ENCODE measurements around the gene KCNQ1.

Gene KCNQ1

DNA sequence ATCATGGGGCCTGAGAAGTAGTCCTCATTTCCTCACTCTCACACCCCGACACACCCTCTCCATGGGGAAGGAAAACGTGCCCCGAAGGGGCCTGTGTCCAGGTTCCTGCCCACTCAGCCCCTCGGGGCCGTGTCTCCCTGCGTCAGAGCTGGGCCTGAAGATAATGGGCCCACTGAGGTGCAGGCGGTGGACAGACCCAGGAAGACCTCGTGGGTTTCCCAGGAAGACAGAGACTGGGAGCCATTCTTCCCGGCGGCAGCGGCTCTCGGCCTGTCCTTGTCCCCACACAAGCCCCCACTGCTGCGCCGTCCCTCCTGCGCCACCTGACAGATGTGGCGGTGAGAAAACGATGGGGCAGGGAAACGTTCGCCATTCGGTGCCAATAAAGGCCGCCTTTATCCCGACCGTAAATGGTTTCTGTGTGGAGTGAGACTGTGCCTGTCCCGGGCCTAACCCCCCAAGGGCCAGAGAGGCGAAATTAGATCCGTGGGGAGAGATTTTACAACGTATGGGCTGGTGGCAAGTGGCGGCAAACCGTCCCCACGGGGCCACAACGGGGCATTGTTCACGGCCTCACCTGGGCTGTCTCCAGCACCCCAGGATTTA lies 351.8 kb downstream of the KCNQ1 start:
- ATAC-seq (no peak), DNase-seq (no peak)

DNA sequence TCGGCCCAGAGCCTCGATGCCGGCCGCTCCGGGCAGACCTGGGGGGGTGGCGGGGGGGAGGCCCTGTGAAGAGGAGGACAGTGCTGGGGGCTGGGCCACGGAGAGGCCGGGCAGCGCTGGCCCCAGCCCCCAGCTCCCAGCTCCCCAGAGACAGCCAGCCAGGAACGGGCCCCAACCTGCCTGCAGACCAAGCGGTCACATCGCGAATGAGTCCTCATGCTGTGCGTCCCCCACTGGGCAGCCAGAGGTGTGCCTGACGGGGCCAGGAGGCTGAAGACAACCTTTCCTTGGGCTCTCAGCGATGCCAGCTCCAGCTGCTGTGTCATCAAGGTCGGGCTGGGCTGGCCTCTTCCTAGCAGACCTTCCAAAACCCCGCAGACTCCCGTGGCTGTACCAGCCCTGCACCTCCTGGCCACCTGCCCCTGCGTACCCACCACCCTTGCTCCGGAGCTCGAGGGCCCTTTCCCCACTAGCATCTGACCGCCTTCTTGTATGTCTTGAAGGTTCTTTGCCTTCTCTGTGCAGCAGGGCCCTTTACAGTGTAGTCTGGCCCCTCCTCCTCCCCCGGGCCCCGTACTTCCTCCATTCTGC lies 352.4 kb downstream of the KCNQ1 start:
- ATAC-seq: no peak
- no peak for DNase-seq

- DNase-seq: no peak
These were observed 353.0 kb downstream of the KCNQ1 start for GRCh38 chr11:2797741-2798361.

GRCh38 chr11:2798951-2799761 lies 354.3 kb downstream of the KCNQ1 start:
- no peak for DNase-seq
- no peak for ATAC-seq

More at GRCh38 chr11:2797741-2798361, 353.0 kb downstream of the KCNQ1 start:
- no peak for ATAC-seq

GRCh38 chr11:2799881-2800654 lies 355.3 kb downstream of the KCNQ1 start:
- ATAC-seq: no peak
- DNase-seq: no peak

GRCh38 chr11:2800655-2801531 lies 356.1 kb downstream of the KCNQ1 start:
- ATAC-seq: no peak
- DNase-seq: no peak

DNA sequence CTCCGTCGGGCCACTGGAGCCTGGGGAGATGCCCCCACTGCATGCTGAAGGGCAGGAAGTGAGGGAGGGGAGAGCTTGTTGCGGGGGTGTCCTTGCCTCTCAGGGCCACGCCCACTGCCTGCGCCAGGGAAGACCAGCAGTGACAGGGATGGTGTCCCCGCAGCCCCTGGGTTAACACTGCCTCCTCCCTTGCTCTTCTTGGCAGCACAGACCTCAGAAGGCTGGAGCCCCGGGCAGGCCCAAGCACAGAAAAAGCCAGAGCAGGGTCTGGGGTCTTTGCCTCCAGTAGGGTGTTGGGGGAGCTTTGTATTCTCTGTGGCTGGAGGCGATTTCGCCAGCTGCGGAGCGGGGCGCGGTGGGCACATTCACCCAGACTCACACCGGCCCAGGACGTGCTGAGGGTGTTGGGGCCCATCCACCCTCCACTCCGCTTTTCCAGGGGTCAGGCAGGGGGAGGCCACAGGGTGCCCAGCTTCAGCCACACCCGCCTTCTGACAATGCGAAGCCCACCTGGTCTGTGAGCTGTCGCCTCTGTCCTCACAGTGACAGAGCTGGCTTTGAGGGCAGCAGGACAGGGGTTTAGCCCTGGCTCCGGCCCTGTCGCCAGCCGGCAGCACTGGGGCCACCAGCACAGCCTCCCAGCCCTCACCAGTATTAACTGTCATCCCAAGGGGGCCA lies 357.0 kb downstream of the KCNQ1 start:
- ATAC-seq (no peak), DNase-seq (no peak)

DNA sequence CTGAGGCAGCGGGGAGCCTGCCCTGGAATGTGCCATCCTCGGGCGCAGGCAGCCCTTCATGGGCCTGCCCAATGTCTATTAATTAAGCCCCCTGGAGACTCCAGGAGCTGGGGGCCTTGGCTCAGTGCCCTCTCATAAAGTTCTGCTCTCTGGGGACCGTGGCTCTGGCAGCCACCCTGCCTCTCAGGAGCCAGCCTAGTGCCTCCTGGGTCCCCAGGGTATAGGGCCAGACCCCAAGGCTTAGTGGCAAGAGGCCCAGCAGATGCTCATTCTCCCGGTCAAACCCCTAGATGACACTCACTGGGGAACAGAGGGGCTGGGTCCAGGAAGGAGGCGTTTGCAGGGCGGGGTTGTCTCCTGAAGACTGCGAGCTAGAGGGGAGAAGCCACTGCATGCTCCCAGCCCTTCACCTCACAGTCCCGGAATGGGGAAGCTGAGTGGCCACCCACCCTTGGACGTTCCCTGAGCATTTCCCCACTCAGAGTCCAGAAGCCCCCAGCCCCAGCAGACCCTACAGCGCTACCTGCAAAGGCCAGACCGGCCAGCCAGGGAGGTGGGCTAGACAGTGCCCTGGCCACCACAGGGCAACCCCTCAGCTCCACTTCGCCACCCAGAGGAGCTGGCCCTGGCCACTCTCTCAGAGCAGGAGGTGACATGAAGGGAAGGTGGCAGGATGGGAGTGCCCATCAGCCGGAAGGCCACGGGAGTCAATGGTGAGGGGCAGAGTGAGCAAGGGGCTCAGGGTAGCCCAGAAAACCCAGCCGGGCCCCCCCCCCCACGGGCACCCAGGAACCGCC lies 357.8 kb downstream of the KCNQ1 start:
- ATAC-seq (no peak), DNase-seq (no peak)

DNA sequence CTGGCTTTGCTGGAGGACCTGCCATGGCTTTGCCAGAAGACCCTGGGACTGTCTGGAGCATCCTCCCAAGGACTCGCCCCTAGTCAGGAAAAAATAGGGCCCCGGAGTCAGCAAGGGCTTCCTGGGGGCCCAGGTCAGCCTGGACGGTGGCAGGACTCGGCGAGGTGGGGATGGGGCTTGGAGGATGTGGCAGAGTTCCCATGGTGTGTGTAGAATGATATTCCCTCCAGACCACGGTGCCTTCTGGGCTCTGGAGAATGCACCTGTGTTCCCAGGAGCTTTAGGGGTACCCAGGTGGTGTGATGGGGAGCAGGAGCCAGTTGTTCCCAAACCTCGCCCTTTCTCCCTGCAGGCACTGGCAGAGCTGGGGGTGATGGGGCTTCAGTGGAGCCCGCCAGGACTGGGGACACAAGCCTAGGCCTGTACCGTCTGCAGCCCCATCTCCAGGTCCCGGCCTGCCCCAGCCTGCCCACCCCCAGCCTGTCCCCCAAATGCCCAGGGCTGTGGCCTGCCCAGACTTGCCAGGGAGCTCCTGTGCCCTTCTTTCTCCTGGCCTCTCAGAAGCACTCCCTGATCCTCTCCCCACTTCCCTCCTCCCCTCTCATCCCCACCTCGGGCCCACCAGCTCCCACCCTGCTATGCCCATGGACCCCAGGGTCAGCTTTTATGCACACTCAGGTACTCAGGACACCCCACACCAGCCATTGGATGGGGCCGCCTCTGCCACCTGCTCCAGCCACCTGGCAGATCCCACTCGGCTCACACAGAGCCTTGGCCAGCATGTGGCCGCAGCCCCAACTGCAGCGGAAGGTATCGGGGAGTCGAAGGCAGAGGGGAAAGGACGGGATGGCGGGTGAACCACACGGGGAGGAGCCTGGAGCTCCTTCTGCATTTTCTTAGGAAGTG lies 358.6 kb downstream of the KCNQ1 start:
- ATAC-seq (no peak), DNase-seq (no peak)

DNA sequence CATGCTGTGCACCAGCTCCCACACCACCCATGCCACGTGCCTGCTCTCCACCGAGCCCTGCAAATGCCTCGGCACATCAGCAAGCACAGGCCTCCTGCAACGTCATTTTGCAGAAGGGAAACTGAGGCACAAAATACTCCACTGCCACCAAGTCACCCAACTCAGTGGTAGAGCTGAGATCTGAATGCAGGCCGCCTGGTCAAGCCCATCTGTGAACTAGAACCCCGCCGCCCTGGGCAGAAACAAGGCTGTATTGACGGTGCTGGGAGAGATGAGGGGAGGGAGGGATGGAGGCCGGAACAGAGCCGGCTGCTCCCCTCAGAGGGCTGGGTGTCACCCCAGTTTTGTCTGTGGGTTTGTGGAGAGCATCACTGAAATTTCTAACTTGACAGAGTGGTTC lies 359.4 kb downstream of the KCNQ1 start:
- ATAC-seq (no peak), DNase-seq (no peak)

DNA sequence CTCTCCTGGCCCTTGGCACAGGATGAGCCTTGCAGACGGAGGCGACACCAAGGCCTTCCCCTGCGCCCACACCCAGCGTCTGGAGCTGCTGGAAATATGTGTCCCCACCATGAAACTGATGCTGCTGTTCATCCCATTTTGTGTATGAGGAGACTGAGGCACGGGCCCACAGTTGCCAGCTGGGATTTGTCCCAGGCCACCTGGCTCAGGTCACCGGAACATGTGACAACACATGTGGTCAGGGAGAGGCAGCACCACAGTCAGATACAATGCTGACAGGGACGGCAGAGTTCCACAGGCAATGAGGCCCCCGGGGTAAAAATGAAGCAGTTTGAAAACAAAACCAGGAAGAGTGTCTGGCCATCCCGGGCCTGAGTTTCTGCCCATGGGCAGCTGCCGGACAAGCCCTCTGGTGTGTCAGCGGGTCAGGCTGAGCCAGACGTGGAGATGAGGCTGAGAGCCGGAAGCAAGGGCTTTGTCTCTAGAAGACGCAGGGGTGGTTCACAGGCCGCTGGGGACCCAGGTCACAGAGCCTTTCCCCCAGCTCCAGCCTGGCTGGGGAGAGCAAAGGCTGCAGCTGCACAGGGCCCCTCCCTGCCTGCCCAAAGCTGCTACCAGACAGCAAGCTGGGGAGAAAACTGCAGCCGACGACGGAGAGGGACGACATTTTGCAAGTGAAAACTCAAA lies 360.0 kb downstream of the KCNQ1 start:
- ATAC-seq (no peak), DNase-seq (no peak)

DNA sequence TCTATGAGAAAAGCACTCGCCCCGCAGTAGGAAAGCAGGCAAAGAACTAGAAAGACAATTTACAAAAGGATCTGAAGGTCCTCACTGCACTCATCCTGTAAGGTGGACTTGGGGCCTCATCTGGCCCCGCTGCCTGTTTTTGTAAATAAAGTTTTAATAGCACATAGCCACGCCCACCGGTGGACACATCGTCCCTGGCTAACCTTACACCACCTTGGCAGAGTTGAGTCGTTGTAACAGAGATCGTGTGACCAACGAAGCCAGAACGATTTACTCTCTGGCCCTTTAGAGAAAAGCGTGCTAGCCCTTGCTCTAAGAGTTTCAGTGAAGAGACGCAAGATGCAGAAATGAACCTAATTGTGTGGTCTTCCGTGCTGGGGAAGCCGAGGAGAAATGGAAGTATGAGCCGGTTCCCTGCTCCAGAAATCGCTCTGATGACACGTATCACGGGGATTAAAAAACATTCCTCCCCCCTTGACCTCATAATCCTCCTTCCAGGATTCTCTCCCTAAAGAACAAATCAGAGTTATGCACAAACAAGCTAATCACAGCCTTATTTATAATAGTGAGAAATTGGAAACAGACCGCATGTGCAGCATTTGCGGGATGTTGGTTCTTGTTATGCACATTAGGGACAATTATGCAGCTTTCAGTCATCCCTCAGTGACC lies 360.7 kb downstream of the KCNQ1 start:
- no peak for DNase-seq
- ATAC-seq: no peak

DNA sequence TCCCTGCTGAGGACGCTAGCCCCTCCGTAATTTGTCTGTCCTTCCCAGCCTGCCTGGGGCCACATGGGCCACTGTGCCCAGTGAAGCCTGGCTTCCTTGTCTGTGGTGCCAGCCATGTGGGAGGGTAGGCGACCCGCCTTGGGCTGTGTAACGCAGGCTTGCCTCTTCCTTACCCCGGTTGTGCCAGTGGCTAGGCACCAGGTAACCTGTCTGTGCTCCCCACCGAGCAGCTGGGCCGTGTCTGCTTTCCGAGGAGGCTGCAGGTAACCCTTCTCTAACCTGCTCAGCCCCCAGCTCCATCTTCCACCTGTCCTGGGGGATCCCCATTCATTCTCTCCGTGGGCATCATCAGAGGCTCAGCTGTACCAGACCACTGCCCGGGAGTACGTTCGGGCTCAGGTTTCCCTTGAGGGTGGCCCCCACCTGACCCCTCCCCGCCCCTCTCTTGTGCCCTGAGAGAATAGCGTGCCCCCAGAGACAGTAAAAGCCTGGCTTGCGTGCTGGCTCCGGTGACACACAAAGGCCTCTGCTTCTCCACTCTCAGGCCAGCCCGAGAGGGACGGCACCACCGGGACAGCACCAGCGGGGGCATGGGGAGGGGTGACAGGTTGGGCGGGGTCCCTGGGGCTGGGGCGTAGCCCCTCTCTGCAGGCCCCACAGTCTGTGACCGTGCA lies 361.7 kb downstream of the KCNQ1 start:
- DNase-seq: no peak
- ATAC-seq: no peak

DNA sequence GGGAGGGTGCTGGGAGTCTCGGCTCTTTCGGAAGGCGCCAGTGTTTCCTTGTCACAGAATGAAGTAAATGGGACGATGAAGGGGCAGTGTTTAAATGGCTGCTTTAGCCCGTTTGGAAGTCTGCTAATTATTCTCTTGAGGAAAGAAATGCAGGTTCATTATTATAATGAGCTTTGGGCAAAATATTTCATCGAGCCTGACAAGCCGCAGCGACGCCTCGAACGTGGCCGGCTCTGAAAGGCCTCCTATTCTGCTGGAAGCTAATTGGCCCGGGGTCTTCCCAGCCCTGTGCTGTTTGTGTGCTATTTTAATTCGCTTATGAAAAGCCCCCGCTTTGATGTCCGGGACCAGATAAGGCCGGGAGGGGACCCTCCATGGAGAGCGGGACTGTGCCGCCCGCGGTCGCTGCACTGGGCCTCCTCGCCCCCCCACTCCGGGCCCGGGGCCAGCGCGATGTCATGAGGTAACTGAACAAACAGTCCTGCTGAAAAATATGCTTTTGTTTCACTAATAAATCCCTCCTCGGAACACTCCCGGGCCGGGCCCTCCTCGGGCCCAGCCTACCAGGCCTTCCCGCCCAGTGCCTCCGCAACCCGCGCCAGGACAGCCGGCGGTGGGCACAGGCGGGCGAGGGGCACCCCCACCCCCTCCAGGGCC lies 362.3 kb downstream of the KCNQ1 start:
- no peak for ATAC-seq
- no peak for DNase-seq

- no peak for ATAC-seq
- no peak for DNase-seq
These were observed 363.0 kb downstream of the KCNQ1 start for GRCh38 chr11:2807801-2808241.

Measured in stimulated activated naive CD8-positive, alpha-beta T cell treated with anti-CD3 and anti-CD28 coated beads, Interleukin-15, Interleukin-2, amounts not matched to agents 100 U/mL and 50 U/mL, for 24 hours (primary cell).